Smooth muscle cell (in vitro differentiated cells): Measurements from ENCODE around the gene TBC1D21. TPM values are rescaled to one million over a fixed set of nuclear protein-coding genes. Genes with fewer than 3 reads are reported as not detected.

Experiments used
- DNase-seq: peaks from one replicate; lab custom pipeline; 2025; ENCODE audit not compliant: unreplicated experiment; lab: John Stamatoyannopoulos, UW
- H2AFZ ChIP-seq: fragments of 200-600 bp; sonication (generic); 2 replicates; pipeline ENCODE4 v1.6.0; 2016; ENCODE audit warnings: antibody characterized with exemption, low read depth, mild to moderate bottlenecking
- H3F3A ChIP-seq: fragments of 200-600 bp; sonication (generic); 2 replicates; pipeline ENCODE4 v1.6.0; 2017; ENCODE audit warnings: antibody characterized with exemption, low read depth
- H3K27ac ChIP-seq: fragments of 200-600 bp; sonication (generic); 2 replicates; pipeline ENCODE4 v1.5.1; 2016; ENCODE audit warnings: low read depth, mild to moderate bottlenecking
- H3K27me3 ChIP-seq: fragments of 200-600 bp; sonication (generic); 2 replicates; pipeline ENCODE4 v1.6.1; 2016; ENCODE audit warnings: low read depth, mild to moderate bottlenecking
- H3K36me3 ChIP-seq: fragments of 200-600 bp; sonication (generic); 2 replicates; pipeline ENCODE4 v1.5.1; 2016; ENCODE audit warnings: low read depth
- H3K4me1 ChIP-seq: fragments of 200-600 bp; sonication (generic); 2 replicates; pipeline ENCODE4 v1.5.1; 2016; ENCODE audit warnings: low read depth
- H3K4me2 ChIP-seq: fragments of 200-600 bp; sonication (generic); 2 replicates; pipeline ENCODE4 v1.6.0; 2016; ENCODE audit warnings: mild to moderate bottlenecking
- H3K4me3 ChIP-seq: fragments of 200-600 bp; sonication (generic); 2 replicates; pipeline ENCODE4 v1.5.1; 2016; ENCODE audit warnings: mild to moderate bottlenecking
- H3K79me2 ChIP-seq: fragments of 200-600 bp; sonication (generic); 2 replicates; pipeline ENCODE4 v1.6.0; 2016; ENCODE audit warnings: low read depth, mild to moderate bottlenecking
- H3K9ac ChIP-seq: fragments of 200-600 bp; sonication (generic); 2 replicates; pipeline ENCODE4 v1.6.0; 2016; ENCODE audit warnings: low read depth
- H3K9me3 ChIP-seq: fragments of 200-600 bp; sonication (generic); replicated peaks from 2 replicates; pipeline ENCODE4 v1.5.1; 2016; ENCODE audit warnings: low read depth
- H4K20me1 ChIP-seq: fragments of 200-600 bp; sonication (generic); 2 replicates; pipeline ENCODE4 v1.6.0; 2016; ENCODE audit warnings: low read depth
- CTCF ChIP-seq: fragments of 200-600 bp; sonication (generic); IDR thresholded peaks from 2 replicates; pipeline ENCODE4 v1.5.1; 2017; ENCODE audit warnings: borderline replicate concordance, mild to moderate bottlenecking, antibody characterized with exemption; ENCODE audit not compliant: insufficient read depth, poor library complexity, severe bottlenecking
- WGBS: methylation state at CpG from one replicate; pipeline ENCODE4 v1.1.7; 2016; ENCODE audit warnings: low lambda C conversion rate; 5-methylcytosine and 5-hydroxymethylcytosine counted together
- polyA plus RNA-seq: library from polyadenylated mRNA; unstranded; fragments of >200 nt; fragmentation: Nextera tagmentation; extraction: Ambion mirVana; gene quantifications from 2 replicates; pipeline ENCODE4 v1.2.1, GENCODE V29; 2016
- total RNA-seq: library from RNA; depleted of rRNA; stranded (reverse); fragments of >200 nt; gene quantifications from 2 replicates; pipeline ENCODE4 v1.2.3, GENCODE V29; 2014

TBC1D21 gene
- total and polyA plus RNA-seq, 2 experiments from 2014 or later: not detected

- WGBS: 76% methylated on average over 17 of the region's 17 CpGs
Observed at GRCh38 chr15:73841756-73842725, 31.3 kb upstream of the TBC1D21 start.

GRCh38 chr15:73843787-73844186 lies 29.6 kb upstream of the TBC1D21 start:
- H3K27me3 ChIP-seq: peaks cover 29% of the 10 kb centered on the region
- no peak for TF ChIP-seq CTCF
- WGBS: 100% methylated on average over 1 of the region's 1 CpG

More at GRCh38 chr15:73841756-73842725, 31.3 kb upstream of the TBC1D21 start:
- Histone ChIP-seq H3F3A (no peaks in the 10 kb centered on the region), H3K4me2 (no peak overlapping the region), H2AFZ (no peak overlapping the region), H3K9ac (no peak overlapping the region), H3K36me3 (no peaks in the 10 kb centered on the region), H3K4me3 (no peak overlapping the region), H3K9me3 (no peaks in the 10 kb centered on the region), H3K27me3 (peaks cover 27% of the 10 kb centered on the region), H3K27ac (no peak overlapping the region), H3K79me2 (no peaks in the 10 kb centered on the region), H3K4me1 (no peaks in the 10 kb centered on the region), H4K20me1 (no peaks in the 10 kb centered on the region)
- TF ChIP-seq CTCF: no peak
- no peak for DNase-seq

GRCh38 chr15:73844356-73844755 lies 29.0 kb upstream of the TBC1D21 start:
- peaks cover 24% of the 10 kb centered on the region for H3K27me3 ChIP-seq
- H2AFZ ChIP-seq: no peak overlapping the region
- no peak for TF ChIP-seq CTCF
- no peaks in the 10 kb centered on the region for H3K36me3 ChIP-seq
- H3K27ac ChIP-seq: no peak overlapping the region
- H3K4me1 ChIP-seq: no peaks in the 10 kb centered on the region
- no peaks in the 10 kb centered on the region for H3F3A ChIP-seq
- no peak for DNase-seq
- WGBS: 37% methylated on average over 1 of the region's 1 CpG
- no peak overlapping the region for H3K4me3 ChIP-seq
- no peaks in the 10 kb centered on the region for H3K79me2 ChIP-seq
- H3K9ac ChIP-seq: no peak overlapping the region
- H3K4me2 ChIP-seq: no peak overlapping the region
- H3K9me3 ChIP-seq: no peaks in the 10 kb centered on the region
- no peaks in the 10 kb centered on the region for H4K20me1 ChIP-seq

More at GRCh38 chr15:73843787-73844186, 29.6 kb upstream of the TBC1D21 start:
- Histone ChIP-seq H4K20me1 (no peaks in the 10 kb centered on the region), H3K4me2 (no peak overlapping the region), H3K27ac (no peak overlapping the region), H3F3A (no peaks in the 10 kb centered on the region), H3K9me3 (no peaks in the 10 kb centered on the region), H3K4me3 (no peak overlapping the region), H3K9ac (no peak overlapping the region), H3K36me3 (no peaks in the 10 kb centered on the region), H2AFZ (no peak overlapping the region), H3K79me2 (no peaks in the 10 kb centered on the region), H3K4me1 (no peaks in the 10 kb centered on the region)
- DNase-seq: no peak

GRCh38 chr15:73845507-73845906 lies 27.9 kb upstream of the TBC1D21 start:
- Histone ChIP-seq H3K36me3 (no peaks in the 10 kb centered on the region), H3K27ac (no peak overlapping the region), H3K9ac (no peak overlapping the region), H3K4me3 (no peak overlapping the region), H3K4me2 (no peak overlapping the region), H3K79me2 (no peaks in the 10 kb centered on the region), H3F3A (no peaks in the 10 kb centered on the region), H3K9me3 (no peaks in the 10 kb centered on the region), H3K4me1 (no peaks in the 10 kb centered on the region), H3K27me3 (peaks cover 23% of the 10 kb centered on the region), H4K20me1 (no peaks in the 10 kb centered on the region), H2AFZ (no peak overlapping the region)
- WGBS: 77% methylated on average over 2 of the region's 2 CpGs
- no peak for TF ChIP-seq CTCF
- no peak for DNase-seq
